GM19099 (cell line): Measurements from ENCODE around the gene CRY1.

ENCODE experiments used
- POLR2A ChIP-seq: IDR thresholded peaks from 3 replicates; pipeline ENCODE4 v1.6.1; 2011; ENCODE audit warnings: low read depth; ENCODE audit not compliant: insufficient read length; ENCODE audit errors: extremely low read depth

Gene CRY1

DNA sequence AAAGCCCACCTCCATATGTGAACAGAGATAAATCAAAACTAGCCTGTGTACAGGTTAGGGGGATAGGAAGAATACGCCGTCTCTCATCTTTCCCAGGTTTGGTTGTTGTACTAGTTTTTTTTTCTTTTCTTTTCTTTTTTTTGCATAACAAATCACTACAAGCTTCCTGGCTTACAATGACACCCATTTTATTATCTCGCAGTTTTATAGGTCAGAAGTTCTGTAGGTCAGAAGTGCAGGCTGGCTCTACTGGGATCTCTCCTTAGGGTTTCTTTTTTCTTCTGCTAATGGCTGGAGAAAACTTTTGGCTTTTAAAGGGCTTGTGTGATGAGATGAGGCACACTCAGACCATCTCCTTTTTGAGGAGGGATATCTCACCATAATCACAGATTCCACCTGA, 25.7 kb upstream of the CRY1 start:
- TF ChIP-seq POLR2A = no peak

DNA sequence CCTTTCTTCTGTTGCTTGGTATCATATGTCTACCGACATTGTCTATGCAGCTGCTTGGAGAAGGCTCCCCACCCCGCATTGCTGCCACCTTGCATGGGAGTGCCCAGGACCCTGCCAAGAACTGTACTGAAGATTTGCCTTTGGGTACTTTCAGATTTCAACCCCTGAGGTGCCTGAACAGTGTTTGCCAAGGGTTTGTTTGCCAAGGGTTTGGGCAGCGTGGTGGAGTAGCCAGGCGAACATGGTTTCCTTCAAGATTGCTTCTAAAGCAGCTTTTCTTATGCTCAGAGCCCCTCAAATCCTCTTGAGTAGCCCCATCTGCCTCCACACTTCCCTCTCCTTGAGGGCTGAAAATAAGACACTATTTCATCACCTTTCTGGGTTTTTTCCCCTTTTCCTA, 25.3 kb upstream of the CRY1 start:
- TF ChIP-seq POLR2A = no peak

DNA sequence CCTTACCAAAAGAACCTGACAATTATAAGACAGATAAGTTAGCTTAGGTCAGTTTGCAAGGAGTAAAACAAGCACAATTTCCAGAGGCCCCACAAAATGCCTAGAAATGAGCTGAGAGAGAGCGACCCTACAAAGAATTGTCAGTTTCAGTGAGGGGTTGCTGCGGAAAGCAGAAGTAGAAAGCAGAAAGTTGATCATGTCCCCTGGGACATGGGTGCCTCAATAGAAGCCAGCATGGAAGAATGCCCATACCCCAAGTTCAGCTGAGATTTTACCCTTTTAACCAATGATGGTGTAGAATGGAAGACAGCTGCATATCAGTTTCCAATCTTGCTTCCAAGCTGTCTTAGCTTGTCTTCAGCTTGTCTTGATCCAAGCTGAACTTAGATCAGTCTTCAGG, 21.8 kb upstream of the CRY1 start:
- no peak for TF ChIP-seq POLR2A

DNA sequence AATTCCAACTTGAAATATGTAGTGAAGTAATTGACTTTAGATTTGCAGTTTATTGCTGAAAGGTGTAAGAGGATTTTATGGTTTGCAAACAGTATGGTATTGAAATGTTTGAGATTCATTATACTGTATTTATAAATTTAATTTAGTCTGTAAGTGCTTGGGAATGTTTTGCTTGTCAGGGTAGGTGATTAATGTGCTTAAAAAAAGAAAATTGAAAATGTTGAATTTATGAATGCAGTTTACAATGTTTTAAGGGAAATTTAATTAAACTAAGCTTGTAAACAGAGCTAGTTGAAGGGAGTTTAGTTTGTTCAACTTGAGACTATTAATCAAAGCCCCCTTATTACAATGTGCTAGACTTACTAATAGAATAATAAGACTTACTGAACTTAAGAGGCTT, 18.0 kb upstream of the CRY1 start:
- no peak for TF ChIP-seq POLR2A

DNA sequence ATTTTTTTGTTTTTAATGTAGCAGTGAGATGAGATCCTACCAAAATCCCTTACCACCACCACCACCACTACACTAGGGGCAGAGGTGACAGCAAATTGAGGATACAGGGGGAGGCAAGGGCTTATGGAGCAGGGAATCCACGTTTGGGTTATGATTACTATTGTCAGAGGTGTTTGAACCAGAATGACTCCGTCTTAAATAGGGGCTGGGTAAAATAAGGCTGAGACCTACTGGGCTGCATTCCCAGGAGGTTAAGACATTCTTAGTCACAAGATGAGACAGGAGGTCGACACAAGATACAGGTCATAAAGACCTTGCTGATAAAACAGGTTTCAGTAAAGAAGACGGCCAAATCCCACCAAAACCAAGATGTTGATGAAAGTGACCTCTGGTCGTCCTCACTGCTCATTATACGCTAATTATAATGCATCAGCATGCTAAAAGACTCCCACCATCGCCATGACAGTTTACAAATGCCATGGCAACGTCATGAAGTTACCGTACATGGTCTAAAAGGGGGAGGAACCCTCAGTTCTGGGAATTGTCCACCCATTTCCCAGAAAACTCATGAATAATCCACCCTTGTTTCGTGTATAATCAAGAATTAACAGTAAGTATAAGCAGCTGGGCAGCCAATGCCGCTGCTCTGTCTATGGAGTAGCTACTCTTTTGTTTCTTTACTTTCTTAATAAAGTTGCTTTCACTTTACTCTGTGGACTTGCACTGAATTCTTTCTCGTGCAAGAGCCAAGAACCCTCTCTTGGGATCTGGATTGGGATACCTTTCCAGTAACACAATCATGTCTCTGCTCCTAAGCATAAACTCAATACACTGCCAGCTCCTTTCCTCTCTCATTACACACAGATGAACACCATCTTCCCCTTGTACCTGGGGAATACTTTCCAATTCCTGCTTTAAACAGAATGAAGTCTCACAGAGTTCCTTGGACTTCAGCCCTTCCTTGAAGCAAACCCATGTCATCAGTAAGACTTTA, 16.7 kb upstream of the CRY1 start:
- TF ChIP-seq POLR2A = no peak

DNA sequence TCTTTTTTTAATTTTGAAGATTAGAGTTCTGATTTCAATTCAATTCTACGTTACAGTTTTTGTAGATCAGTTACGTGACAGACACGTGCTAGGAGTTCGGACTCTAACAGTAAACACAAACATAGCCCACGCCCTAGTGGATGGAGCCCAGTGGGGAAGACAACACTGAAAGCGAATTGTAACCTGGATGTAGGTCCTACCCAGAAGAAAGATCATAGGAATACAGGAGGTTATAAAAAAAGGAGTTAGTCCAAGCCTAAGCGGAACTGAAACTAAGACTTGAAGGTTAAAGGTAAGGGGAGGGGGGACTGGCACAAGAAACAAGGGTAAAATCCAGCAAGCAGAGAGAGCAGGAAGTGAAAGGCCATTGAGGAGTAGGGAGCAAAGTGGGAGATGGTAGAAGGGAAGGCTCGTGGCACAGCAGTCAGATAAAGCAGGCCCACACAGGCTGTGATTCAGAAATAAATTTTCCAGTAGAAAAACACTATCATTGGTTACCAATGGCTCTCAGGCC, 15.7 kb upstream of the CRY1 start:
- no peak for TF ChIP-seq POLR2A

DNA sequence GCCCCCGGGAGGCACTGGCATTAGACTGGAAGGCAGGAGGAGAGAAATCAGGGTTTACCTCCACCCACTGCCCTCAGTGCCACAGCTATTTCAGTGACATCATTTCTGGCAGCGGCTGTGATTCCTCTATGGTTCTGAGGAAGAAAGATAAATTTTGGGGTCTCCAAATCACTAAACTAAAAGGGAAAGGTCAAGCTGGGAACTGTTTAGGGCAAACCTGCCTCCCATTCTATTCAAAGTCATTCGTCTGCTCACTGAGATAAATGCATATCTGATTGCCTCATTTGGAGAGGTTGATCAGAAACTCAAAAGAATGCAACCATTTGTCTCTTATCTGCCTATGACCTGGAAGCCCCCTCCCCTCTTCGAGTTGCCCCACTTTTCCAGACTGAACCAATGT, 14.0 kb upstream of the CRY1 start:
- TF ChIP-seq POLR2A = no peak

DNA sequence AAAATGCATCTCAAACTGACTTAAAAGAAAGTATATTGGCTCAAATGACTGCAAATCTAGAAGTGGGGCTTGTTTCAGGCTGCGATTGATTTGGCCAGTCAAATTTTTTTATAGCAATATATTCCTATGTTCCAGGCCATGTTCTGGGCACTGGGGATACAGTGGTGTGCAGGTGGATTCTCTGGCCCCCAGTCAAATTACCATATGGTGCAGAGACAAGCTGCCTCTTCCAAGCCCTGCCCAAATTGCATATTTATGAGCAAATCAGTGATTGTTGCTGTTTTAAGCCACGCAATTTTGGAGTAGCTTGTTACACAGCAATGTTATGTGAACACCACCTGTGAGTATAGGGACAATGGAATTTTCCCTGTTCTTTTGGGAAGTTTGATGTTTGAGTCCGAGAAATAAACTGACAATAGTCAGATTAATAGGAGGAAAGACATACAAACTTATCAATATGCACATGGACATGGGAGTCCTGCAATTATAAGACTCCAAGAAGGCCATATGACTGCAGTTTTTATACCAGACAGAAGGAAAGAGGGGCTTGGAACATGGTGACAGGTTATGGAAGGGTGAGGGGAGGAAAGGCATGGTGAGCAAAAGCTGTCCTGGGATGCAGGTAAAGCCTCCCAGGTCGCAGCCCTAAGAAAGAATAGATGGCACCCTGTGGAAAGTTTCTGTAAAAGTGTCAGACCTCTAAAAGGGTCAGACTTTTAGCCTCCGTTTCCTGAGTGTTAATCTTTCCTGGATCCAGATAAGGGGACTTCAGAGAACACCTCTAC, 13.1 kb upstream of the CRY1 start:
- no peak for TF ChIP-seq POLR2A

DNA sequence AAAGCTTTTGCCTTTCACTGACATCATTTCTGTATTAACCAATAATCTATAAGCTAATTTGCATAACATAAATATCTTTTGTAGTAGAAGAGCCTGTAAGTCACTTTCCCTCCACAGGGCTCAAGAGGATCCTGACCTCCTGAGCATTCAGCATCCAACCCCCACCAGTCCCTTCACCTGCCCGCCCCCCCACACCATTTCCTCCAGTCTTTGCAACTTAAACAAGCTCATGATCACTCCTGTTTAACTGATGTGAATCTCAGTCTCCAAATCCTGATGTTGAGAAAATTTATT, 12.0 kb upstream of the CRY1 start:
- TF ChIP-seq POLR2A = no peak

DNA sequence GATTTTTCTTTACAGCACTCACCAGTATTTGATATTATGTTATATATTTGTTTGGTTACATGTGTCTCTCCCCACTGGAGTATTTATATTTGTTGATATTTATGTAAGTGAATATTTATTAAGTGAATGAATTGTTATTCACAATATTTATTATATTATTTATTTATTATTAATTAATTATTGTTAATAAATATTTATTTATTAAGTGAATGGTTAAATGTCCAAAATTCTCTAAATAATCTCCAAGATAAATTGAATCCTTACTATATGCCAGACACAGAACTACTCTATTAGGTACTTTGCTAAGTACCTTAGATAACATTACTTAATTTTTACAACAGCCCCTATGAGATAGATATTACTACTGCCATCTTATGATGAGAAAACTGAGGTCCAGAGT, 10.2 kb upstream of the CRY1 start:
- TF ChIP-seq POLR2A = no peak

DNA sequence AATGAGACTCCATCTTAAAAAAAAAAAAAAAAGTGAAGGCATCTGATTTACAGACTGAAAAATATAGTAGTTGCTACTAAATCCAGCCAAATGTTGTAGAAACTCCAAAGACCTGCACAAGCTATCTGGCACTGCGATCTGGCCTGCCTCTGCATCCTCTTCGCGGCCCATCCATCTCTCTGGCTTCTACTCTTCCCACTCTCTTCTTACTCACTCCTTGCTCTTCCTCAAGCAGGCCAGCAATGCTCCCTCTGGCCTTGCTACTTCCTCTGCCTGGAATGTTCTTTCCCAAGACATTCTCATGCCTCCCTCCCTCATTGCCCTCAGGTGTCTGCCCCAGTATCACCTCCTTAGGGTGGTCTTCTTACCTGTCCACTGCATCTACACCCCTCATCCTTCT, 9.7 kb upstream of the CRY1 start:
- TF ChIP-seq POLR2A = no peak

DNA sequence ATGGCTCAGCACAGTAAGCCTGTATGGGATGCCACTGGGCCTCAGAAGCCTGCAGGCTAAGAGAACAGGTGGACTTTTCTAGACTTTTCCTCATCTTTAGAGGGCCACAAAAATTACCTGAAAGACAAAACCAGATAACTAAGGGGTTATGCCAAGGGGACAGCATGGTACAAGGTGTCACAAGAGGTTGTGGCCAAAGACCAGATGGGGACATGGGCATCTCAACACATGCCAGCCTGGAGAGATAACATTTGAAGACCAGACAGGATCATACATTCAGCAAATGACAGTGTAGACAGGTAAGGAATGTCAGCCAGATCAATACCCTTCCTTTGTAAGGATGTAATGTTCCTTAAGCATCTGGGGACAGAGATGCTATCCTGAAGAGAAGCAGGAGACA, 8.9 kb upstream of the CRY1 start:
- no peak for TF ChIP-seq POLR2A

DNA sequence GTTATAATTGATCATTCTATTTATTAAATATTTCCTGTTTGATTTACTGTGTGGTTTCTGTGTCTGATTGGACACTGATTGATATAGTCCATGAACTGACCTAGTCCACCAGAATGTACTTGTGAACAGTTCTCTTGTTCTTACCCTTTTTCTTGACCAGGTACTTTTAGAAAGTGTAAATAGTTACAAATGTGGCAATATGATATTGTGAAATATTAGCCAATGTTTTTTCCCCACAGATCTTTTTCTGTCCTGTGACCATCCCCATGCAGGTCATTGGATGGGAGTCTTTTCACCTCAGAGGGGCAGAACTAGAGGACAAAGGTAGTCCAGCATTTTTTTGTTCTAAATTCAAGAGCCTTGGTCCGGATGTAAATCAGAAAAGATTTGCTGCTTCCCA, 8.3 kb upstream of the CRY1 start:
- TF ChIP-seq POLR2A = no peak

DNA sequence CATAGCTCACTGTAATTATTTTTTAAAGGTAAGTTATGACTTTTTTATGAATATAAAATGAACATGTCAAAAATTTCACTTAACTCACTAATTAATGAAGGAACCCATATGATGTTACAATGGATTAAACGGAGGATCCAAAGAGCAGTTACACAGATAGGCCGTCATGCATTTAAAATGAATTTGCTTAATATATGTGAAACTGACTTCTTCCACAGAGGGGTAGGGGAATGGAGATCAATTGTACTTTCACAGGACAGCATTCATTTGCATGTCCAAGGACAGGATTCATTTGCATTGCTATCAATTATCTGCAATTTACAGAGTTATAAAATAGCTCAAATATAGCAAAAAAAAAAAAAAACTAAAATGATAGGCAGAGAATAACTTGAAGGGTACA, 6.6 kb upstream of the CRY1 start:
- no peak for TF ChIP-seq POLR2A

DNA sequence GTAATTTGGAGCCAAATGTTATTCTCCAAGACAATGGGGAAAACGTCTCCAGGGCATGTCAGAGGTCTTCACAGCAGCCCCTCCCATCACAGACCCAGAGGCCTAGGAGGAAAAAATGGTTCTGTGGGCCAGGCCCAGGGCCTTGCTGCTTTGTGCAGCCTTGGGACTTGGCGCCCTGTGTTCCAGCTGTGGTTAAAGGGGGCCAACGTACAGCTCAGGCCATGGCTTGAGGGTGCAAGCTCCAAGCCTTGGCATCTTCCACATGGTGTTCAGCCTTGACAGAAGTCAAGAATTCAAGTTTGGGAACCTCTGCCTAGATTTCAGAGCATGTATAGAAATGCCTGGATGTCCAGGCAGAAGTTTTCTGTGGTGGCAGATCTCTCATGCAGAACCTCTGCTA, 3.2 kb upstream of the CRY1 start:
- no peak for TF ChIP-seq POLR2A

DNA sequence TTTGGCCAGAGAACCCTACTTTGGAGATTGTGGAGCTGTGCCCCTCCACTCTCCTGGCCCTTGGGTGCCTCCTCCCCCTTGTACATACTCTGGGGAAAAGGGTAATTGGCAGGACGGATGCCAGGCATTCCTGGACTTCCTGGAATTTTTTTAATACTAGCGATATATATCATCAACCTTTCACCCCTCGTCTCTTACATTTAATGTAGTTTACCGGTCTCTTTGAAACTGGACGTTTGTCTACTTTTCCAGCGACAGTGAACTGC, 767 bp upstream of the CRY1 start:
- TF ChIP-seq POLR2A = no peak

DNA sequence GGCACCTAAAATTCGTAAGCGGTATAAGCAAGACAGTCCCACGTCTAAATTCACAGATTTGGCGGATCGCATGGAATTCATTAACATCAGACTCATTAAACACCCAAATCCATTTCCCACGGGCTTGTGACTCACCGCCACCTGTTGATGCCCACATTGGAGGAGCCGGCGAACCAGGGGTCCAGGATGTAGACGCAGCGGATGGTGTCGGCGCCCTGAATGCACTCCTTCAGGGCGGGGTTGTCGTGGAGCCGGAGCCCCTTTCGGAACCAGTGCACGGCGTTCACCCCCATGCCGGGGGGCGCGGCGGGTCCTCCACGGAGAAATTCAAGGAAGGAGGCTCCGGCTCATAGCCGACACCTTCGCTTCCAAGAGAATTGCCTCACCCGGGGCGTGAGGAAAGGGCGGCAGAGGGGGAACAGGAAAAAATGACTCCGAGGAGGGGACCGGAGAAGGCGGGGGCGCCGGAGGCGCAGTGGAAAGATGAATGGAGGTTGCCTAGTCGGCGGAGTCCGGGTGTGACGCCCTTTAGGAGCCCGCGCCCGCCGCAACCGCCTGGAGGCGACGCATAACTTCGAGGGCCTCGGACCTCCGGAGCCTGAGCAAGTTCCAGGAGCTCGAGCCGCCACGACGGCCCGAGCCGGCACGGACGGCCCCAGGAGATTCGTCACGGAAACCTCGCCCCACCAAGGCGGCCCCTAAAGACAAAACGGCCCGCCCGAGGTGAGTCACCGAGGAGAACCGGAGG, 506 bp downstream of the CRY1 start:
- TF ChIP-seq POLR2A = no peak
